Endothelial cell (in vitro differentiated cells): ENCODE data around the gene SAP30L. TPM values are rescaled to one million over a fixed set of nuclear protein-coding genes. Genes with fewer than 3 reads are reported as not detected.

Experiments used
- DNase-seq: peaks from one replicate; pipeline ENCODE4 v3.0.0; 2021; ENCODE audit warnings: low spot score
- H3K27ac Mint-ChIP-seq: one replicate; pipeline ENCODE4 v1.8.0; 2021; ENCODE audit warnings: mixed read lengths, inconsistent platforms; ENCODE audit not compliant: unreplicated experiment
- H3K27me3 Mint-ChIP-seq: one replicate; pipeline ENCODE4 v1.8.0; 2021; ENCODE audit warnings: mild to moderate bottlenecking, moderate library complexity, mixed read lengths, inconsistent platforms; ENCODE audit not compliant: unreplicated experiment
- H3K36me3 Mint-ChIP-seq: one replicate; pipeline ENCODE4 v1.8.0; 2021; ENCODE audit warnings: mild to moderate bottlenecking, low read depth, mixed read lengths, inconsistent platforms; ENCODE audit not compliant: unreplicated experiment
- H3K4me1 Mint-ChIP-seq: one replicate; pipeline ENCODE4 v1.8.0; 2021; ENCODE audit warnings: mild to moderate bottlenecking, mixed read lengths, inconsistent platforms; ENCODE audit not compliant: unreplicated experiment
- H3K4me3 Mint-ChIP-seq: one replicate; pipeline ENCODE4 v1.8.0; 2021; ENCODE audit warnings: mild to moderate bottlenecking, mixed read lengths, inconsistent platforms; ENCODE audit not compliant: unreplicated experiment
- H3K9me3 Mint-ChIP-seq: one replicate; pipeline ENCODE4 v1.8.0; 2021; ENCODE audit warnings: mixed read lengths, inconsistent platforms; ENCODE audit not compliant: unreplicated experiment
- total RNA-seq: library from RNA; stranded (reverse); fragmentation: NEBNext Ultra II Directional; extraction: Animal tissue kit (Norgen Biotek cat#: 25700); gene quantifications from one replicate; pipeline ENCODE4 v1.2.1, GENCODE V29; 2021; ENCODE audit not compliant: unreplicated experiment
- TF ChIP-seq, protein P1 (sequence below): fragments of 200-600 bp; sonication (generic); IDR thresholded peaks from one replicate; pipeline ENCODE4 v1.5.0; 2021; ENCODE audit warnings: antibody characterized with exemption; ENCODE audit not compliant: unreplicated experiment

The SAP30L gene
- total RNA-seq, 1 donor from 2014 or later, result 40.8 TPM

GRCh38 chr5:154410008-154410407 lies 35.8 kb upstream of the SAP30L start:
- Mint-ChIP-seq H3K27ac (no peak overlapping the region), H3K4me3 (no peak overlapping the region), H3K36me3 (peaks cover 10% of the 10 kb centered on the region), H3K27me3 (no peaks in the 10 kb centered on the region), H3K4me1 (peaks cover 11% of the 10 kb centered on the region), H3K9me3 (no peaks in the 10 kb centered on the region)
- DNase-seq, result no peak
- TF ChIP-seq, protein P1, sequence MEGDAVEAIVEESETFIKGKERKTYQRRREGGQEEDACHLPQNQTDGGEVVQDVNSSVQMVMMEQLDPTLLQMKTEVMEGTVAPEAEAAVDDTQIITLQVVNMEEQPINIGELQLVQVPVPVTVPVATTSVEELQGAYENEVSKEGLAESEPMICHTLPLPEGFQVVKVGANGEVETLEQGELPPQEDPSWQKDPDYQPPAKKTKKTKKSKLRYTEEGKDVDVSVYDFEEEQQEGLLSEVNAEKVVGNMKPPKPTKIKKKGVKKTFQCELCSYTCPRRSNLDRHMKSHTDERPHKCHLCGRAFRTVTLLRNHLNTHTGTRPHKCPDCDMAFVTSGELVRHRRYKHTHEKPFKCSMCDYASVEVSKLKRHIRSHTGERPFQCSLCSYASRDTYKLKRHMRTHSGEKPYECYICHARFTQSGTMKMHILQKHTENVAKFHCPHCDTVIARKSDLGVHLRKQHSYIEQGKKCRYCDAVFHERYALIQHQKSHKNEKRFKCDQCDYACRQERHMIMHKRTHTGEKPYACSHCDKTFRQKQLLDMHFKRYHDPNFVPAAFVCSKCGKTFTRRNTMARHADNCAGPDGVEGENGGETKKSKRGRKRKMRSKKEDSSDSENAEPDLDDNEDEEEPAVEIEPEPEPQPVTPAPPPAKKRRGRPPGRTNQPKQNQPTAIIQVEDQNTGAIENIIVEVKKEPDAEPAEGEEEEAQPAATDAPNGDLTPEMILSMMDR, result no peak

- no peak overlapping the region for H3K27ac Mint-ChIP-seq
- H3K9me3 Mint-ChIP-seq, result no peaks in the 10 kb centered on the region
- H3K4me1 Mint-ChIP-seq, result peaks cover 11% of the 10 kb centered on the region
- no peak overlapping the region for H3K4me3 Mint-ChIP-seq
- no peaks in the 10 kb centered on the region for H3K27me3 Mint-ChIP-seq
- TF ChIP-seq, protein P1, result no peak
- peaks cover 11% of the 10 kb centered on the region for H3K36me3 Mint-ChIP-seq
- DNase-seq, result no peak
Measured at GRCh38 chr5:154410786-154411185, 35.0 kb upstream of the SAP30L start.

GRCh38 chr5:154411338-154411737 lies 34.5 kb upstream of the SAP30L start:
- H3K4me1 Mint-ChIP-seq, result peaks cover 11% of the 10 kb centered on the region
- H3K27ac Mint-ChIP-seq, result no peak overlapping the region
- no peaks in the 10 kb centered on the region for H3K9me3 Mint-ChIP-seq
- no peaks in the 10 kb centered on the region for H3K27me3 Mint-ChIP-seq
- H3K4me3 Mint-ChIP-seq, result no peak overlapping the region
- H3K36me3 Mint-ChIP-seq, result peaks cover 11% of the 10 kb centered on the region
- no peak for DNase-seq
- TF ChIP-seq, protein P1, result no peak

DNA sequence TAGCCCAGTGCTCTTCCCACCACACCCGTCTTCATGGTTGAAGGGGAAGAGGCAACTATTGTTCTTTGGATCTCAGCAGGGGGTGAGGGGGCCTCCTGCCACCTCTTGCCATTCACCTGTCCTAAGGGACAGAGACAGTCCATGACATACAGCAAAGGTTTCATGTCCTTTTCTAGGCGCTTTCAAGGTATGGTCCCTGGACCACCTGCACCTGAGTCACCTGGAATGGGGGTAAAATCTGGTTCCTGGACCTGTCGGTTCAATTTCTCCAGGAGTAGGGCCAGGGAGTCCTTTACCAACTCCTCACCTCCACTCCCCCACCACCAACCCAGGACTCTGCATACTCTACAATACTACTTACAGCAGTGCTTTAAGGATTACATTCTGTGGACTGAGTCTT lies 33.5 kb upstream of the SAP30L start:
- Mint-ChIP-seq H3K4me1 (peaks cover 5% of the 10 kb centered on the region), H3K36me3 (peaks cover 11% of the 10 kb centered on the region), H3K9me3 (no peaks in the 10 kb centered on the region), H3K27ac (no peak overlapping the region), H3K27me3 (no peaks in the 10 kb centered on the region), H3K4me3 (no peak overlapping the region)
- no peak for DNase-seq
- TF ChIP-seq, protein P1, result no peak

DNA sequence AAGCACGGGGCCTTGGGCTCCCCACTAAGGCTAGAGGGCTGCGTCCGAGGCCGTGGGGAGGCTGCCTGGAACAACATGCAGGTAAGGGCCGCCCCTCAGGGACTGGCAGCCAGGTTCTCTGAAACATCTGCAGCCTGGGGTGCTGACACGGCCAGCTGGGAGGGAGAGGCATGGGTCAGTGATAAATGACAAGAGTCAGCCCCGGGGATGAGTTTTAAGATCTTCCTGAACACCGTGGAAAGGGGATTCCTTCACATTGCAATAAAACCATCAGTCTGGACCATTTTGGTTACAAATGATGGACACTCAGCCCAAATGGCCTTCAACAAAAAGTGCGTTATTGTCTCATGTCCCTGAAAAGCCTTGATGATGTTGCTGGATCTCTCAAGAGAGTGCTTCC lies 32.9 kb upstream of the SAP30L start:
- TF ChIP-seq, protein P1, result no peak
- Mint-ChIP-seq H3K4me1 (no peaks in the 10 kb centered on the region), H3K9me3 (no peaks in the 10 kb centered on the region)

More for the DNA sequence above, 32.9 kb upstream of the SAP30L start:
- no peak overlapping the region for H3K4me3 Mint-ChIP-seq
- H3K36me3 Mint-ChIP-seq, result peaks cover 12% of the 10 kb centered on the region
- DNase-seq, result no peak
- H3K27me3 Mint-ChIP-seq, result no peaks in the 10 kb centered on the region
- no peak overlapping the region for H3K27ac Mint-ChIP-seq
